K562 (cell line): ENCODE measurements around the gene RUNDC3A. TPM values are rescaled to one million over a fixed set of nuclear protein-coding genes. Genes with fewer than 3 reads are reported as not detected.

ENCODE experiments used
- ARID2 ChIP-seq: fragments of 450-650 bp; IDR thresholded peaks from 2 replicates; pipeline ENCODE4 v1.6.1; 2017; ENCODE audit warnings: antibody characterized with exemption, mild to moderate bottlenecking
- ASH1L ChIP-seq: fragments of 450-650 bp; IDR thresholded peaks from 2 replicates; pipeline ENCODE4 v1.6.1; 2018; ENCODE audit warnings: borderline replicate concordance, mild to moderate bottlenecking, low read depth; ENCODE audit not compliant: partially characterized antibody
- BACH1 ChIP-seq: fragments of 200-800 bp; sonication (Bioruptor generic); IDR thresholded peaks from 2 replicates; pipeline ENCODE4 v1.6.1; 2016; ENCODE audit warnings: missing genetic modification characterization, missing compliant biosample characterization
- C11orf30 ChIP-seq: fragments of 450-650 bp; IDR thresholded peaks from 2 replicates; pipeline ENCODE4 v1.6.1; 2016; ENCODE audit warnings: low read depth, mild to moderate bottlenecking
- CBFA2T3 ChIP-seq: fragments of 450-650 bp; IDR thresholded peaks from 2 replicates; pipeline ENCODE4 v1.6.1; 2017
- CBX1 ChIP-seq: sonication (generic); IDR thresholded peaks from 2 replicates; pipeline ENCODE4 v1.6.1; 2016; ENCODE audit warnings: antibody characterized with exemption, low read depth, mild to moderate bottlenecking
- ETS1 ChIP-seq: conservative IDR thresholded peaks from 2 replicates; pipeline ENCODE4 v1.6.1; 2011; ENCODE audit warnings: low read depth, mild to moderate bottlenecking, low read length; ENCODE audit not compliant: control insufficient read depth
- ETV5 ChIP-seq: sonication (generic); formaldehyde crosslinking; IDR thresholded peaks from 2 replicates; pipeline ENCODE4 v1.4.0; 2020; ENCODE audit warnings: low read depth, mild to moderate bottlenecking, missing genetic modification reagents
- GATA2 ChIP-seq: sonication (generic); formaldehyde crosslinking; IDR thresholded peaks from 2 replicates; pipeline ENCODE4 v1.4.0; 2020; ENCODE audit warnings: mild to moderate bottlenecking, missing genetic modification reagents
- MAFK ChIP-seq: IDR thresholded peaks from 2 replicates; pipeline ENCODE4 v1.6.1; 2011; ENCODE audit warnings: low read length, improper control_type of control experiment
- MITF ChIP-seq: IDR thresholded peaks from 2 replicates; pipeline ENCODE4 v1.6.1; 2014; ENCODE audit warnings: antibody characterized with exemption
- NELFE ChIP-seq: IDR thresholded peaks from 2 replicates; pipeline ENCODE4 v1.6.1; 2011; ENCODE audit warnings: mild to moderate bottlenecking; ENCODE audit not compliant: insufficient read depth, insufficient read length
- PHF21A ChIP-seq: fragments of 450-650 bp; IDR thresholded peaks from 2 replicates; pipeline ENCODE4 v1.6.1; 2017; ENCODE audit warnings: low read depth, borderline replicate concordance
- RAD51 ChIP-seq: fragments of 450-650 bp; IDR thresholded peaks from 2 replicates; pipeline ENCODE4 v1.7.1; 2016; ENCODE audit warnings: low read depth, mild to moderate bottlenecking, borderline replicate concordance
- RFX7 ChIP-seq: fragments of 250-450 bp; sonication (Bioruptor Pico); IDR thresholded peaks from 2 replicates; pipeline ENCODE4 v1.5.1; 2021; ENCODE audit warnings: mild to moderate bottlenecking
- SIN3A ChIP-seq, 2 experiments: fragments of 150-350 bp in 1 of 2; IDR thresholded peaks; 2 replicates each; pipeline ENCODE4 v1.6.1; 2011 to 2016; ENCODE audit warnings: borderline replicate concordance in 2 of 2, low read depth in 2 of 2, low read length in 2 of 2, mild to moderate bottlenecking in 2 of 2, moderate library complexity in 2 of 2; ENCODE audit not compliant: control insufficient read depth in 1 of 2
- ZBTB9 ChIP-seq: fragments of 450-650 bp; formaldehyde crosslinking; IDR thresholded peaks from 2 replicates; pipeline ENCODE4 v1.4.0; 2020; ENCODE audit warnings: mild to moderate bottlenecking, moderate library complexity
- ZNF121 ChIP-seq: sonication (generic); formaldehyde crosslinking; conservative IDR thresholded peaks from 2 replicates; pipeline ENCODE4 v1.8.0; 2022; ENCODE audit warnings: missing genetic modification reagents
- ZNF511 ChIP-seq: sonication (generic); formaldehyde crosslinking; IDR thresholded peaks from 2 replicates; pipeline ENCODE4 v1.8.0; 2022; ENCODE audit warnings: mild to moderate bottlenecking, missing genetic modification reagents
- ZNF518B ChIP-seq: fragments of 250-450 bp; sonication (Bioruptor Pico); IDR thresholded peaks from 2 replicates; pipeline ENCODE4 v1.5.0; 2021; ENCODE audit warnings: mild to moderate bottlenecking, moderate library complexity
- ZNF589 ChIP-seq: fragments of 200-800 bp; sonication (Bioruptor generic); IDR thresholded peaks from 2 replicates; pipeline ENCODE4 v1.6.1; 2016; ENCODE audit warnings: low read depth, missing genetic modification characterization, missing compliant biosample characterization
- polyA plus RNA-seq, 8 experiments: library from polyadenylated mRNA; depleted of rRNA in 4 of 8; stranded (reverse) in 5 of 8; unstranded in 3 of 8; fragments of >200 nt; fragmentation: Nextera tagmentation in 2 of 8; fragmentation: Illumina TruSeq in 1 of 8; extraction: Ambion mirVana in 2 of 8; extraction: Trizol in 1 of 8; gene quantifications; 2 replicates each; pipeline versions ENCODE4 v1.2.1 to v1.2.3, GENCODE V29; 2011 to 2014; ENCODE audit warnings: inconsistent platforms in 1 of 8, missing spikeins in 1 of 8
- total RNA-seq, 7 experiments: library from RNA; depleted of rRNA in 6 of 7; stranded (reverse); fragments of >200 nt in 6 of 7; fragmentation: Illumina TruSeq in 2 of 7; extraction: Trizol in 2 of 7; gene quantifications; 2 replicates each; pipeline versions ENCODE4 v1.2.1 to v1.2.3, GENCODE V29; 2011 to 2021; ENCODE audit warnings: low replicate concordance in 1 of 7

Gene RUNDC3A
- total and polyA plus RNA-seq, 9 of the 15 experiments (the other 6 are each of a cell fraction or from before 2014, with no cell fraction given) = not detected

- no peak for TF ChIP-seq ZBTB9
- TF ChIP-seq SIN3A (IDR thresholded peaks at IDR 0.05; ENCODE audit: borderline replicate concordance in 2 of 2, control insufficient read depth in 1 of 2, low read depth in 2 of 2, low read length in 2 of 2) = peak; percentile 89 to 95; a peak in 3 of 4 replicates
- TF ChIP-seq BACH1 (tag) = no peak
- TF ChIP-seq ARID2 = no peak
- peak; percentile 39; the same call in 1 of the 2 replicates for TF ChIP-seq ZNF589 (CRISPR knock-in tag)
- TF ChIP-seq CBFA2T3 = peak; percentile 46; the same call in 1 of the 2 replicates
- peak; percentile 93 for TF ChIP-seq PHF21A
- TF ChIP-seq ASH1L = peak; percentile 70
- TF ChIP-seq ZNF511 (CRISPR knock-in tag) = peak; percentile 62; the same call in 1 of the 2 replicates
- TF ChIP-seq MAFK = no peak
- TF ChIP-seq ETV5 (CRISPR knock-in tag) = peak; percentile 57; the same call in 1 of the 2 replicates
- no peak for TF ChIP-seq NELFE
- peak; percentile 96 for TF ChIP-seq C11orf30
- no peak for TF ChIP-seq GATA2 (CRISPR knock-in tag)
- no peak for TF ChIP-seq ZNF121
- TF ChIP-seq RFX7 (CRISPR knock-in tag) = no peak
- TF ChIP-seq ZNF518B = no peak
- TF ChIP-seq MITF = peak; percentile 67; the same call in 1 of the 2 replicates
- TF ChIP-seq CBX1 = no peak
- TF ChIP-seq RAD51 = peak; percentile 99
- TF ChIP-seq ETS1 = peak; percentile 72; the same call in 1 of the 2 replicates
These were observed 36.6 kb downstream of the RUNDC3A start, which contains the start of gene GRN (continued) for GRCh38 chr17:44344939-44345453.
